Spleen (tissue), 7 donors: Measurements from ENCODE around the gene TTC7B.

Experiments used
- POLR2A ChIP-seq, 3 donors: fragments of 450-650 bp; IDR thresholded peaks; one replicate each; pipeline ENCODE4 v1.5.1; 2017; ENCODE audit warnings: antibody characterized with exemption in 3 of 3, mild to moderate bottlenecking in 1 of 3
- POLR2AphosphoS5 ChIP-seq, 3 donors: sonication (generic); formaldehyde crosslinking; IDR thresholded peaks; one replicate each; pipeline ENCODE4 v1.5.1; 2017; ENCODE audit warnings: antibody characterized with exemption in 3 of 3
- TF ChIP-seq, protein P1 (sequence below), 11 experiments: fragments of 200-600 bp in 7 of 11; fragments of 450-650 bp in 4 of 11; sonication (generic) in 4 of 11; IDR thresholded peaks in 8 of 11; conservative IDR thresholded peaks in 3 of 11; 1 replicate in 7 of 11; 2 replicates in 4 of 11; pipeline versions ENCODE4 v1.4.0 to v1.8.0; 2016 to 2021; ENCODE audit warnings: antibody characterized with exemption in 11 of 11, inconsistent platforms in 4 of 11, mild to moderate bottlenecking in 1 of 11
- donor health status: DM: no; HTN: no; CAD: no; lungs with moderate emphysema.
- donor health status: DM: no; HTN: no; CAD: no.
- donor health status: DM: no; HTN: no; CAD: no.

DNA sequence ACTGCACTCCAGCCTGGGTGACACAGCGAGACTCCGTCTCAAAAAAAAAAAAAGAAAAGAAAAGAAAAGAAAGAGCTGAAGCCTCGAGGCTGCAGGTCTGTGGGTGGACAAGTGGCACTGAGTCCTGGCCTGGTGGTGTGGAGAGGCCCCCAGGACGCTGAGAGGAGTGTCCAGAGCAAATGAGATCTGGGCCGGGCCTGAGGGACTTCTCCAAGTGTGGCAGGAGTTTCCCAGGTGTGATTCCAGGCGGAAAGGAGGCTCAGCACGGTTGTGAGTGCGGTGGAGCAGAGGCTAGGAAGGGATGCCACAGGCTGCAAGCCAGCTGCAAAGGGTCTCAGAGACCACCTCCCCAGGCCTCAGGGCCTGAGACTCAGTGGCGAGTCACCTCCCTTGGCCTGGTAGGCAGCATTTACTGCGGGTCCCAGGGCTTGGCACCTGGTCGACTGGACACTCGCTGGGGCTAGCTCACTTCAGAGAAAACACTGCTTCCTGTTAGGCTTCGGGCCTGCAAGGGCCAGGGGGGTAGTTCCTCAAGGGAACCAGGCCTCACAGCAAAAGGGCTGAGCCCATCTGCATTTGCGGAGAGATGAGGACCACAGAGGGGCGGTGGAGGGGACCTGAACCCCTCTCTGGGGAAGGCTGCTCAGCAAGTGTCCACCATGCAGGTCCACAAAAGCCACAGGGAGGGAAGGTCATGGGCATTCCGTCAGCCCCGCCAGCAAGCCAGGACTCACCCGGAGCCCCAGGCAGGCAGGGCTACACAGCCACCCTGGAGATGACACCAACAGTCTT, 11.7 kb downstream of the TTC7B start:
- TF ChIP-seq, protein P1, sequence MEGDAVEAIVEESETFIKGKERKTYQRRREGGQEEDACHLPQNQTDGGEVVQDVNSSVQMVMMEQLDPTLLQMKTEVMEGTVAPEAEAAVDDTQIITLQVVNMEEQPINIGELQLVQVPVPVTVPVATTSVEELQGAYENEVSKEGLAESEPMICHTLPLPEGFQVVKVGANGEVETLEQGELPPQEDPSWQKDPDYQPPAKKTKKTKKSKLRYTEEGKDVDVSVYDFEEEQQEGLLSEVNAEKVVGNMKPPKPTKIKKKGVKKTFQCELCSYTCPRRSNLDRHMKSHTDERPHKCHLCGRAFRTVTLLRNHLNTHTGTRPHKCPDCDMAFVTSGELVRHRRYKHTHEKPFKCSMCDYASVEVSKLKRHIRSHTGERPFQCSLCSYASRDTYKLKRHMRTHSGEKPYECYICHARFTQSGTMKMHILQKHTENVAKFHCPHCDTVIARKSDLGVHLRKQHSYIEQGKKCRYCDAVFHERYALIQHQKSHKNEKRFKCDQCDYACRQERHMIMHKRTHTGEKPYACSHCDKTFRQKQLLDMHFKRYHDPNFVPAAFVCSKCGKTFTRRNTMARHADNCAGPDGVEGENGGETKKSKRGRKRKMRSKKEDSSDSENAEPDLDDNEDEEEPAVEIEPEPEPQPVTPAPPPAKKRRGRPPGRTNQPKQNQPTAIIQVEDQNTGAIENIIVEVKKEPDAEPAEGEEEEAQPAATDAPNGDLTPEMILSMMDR (IDR thresholded peaks at IDR 0.05 in 8 of 11, conservative IDR thresholded peaks at IDR 0.05 in 3 of 11) = no peak
- TF ChIP-seq POLR2AphosphoS5 (IDR thresholded peaks at IDR 0.05) (no peak), POLR2A (IDR thresholded peaks at IDR 0.05) (no peak)
